HEK293 (cell line): Measurements from ENCODE around the gene MBLAC1.

Experiments
- ATF2 ChIP-seq: fragments of 450-650 bp; formaldehyde crosslinking; IDR thresholded peaks from 2 replicates; pipeline ENCODE4 v1.5.1; 2016; ENCODE audit warnings: missing biosample characterization, missing genetic modification characterization, low read depth
- CTCF ChIP-seq: fragments of 450-650 bp; formaldehyde crosslinking; IDR thresholded peaks from 2 replicates; pipeline ENCODE4 v1.5.1; 2016; ENCODE audit warnings: missing biosample characterization, missing genetic modification characterization
- REPIN1 ChIP-seq: fragments of 450-650 bp; formaldehyde crosslinking; IDR thresholded peaks from 2 replicates; pipeline ENCODE4 v1.5.1; 2017; ENCODE audit warnings: missing biosample characterization, missing genetic modification characterization, low read depth
- ZIC2 ChIP-seq: fragments of 450-650 bp; formaldehyde crosslinking; IDR thresholded peaks from 2 replicates; pipeline ENCODE4 v1.5.1; 2016; ENCODE audit warnings: missing biosample characterization, missing genetic modification characterization
- ZNF157 ChIP-seq: fragments of 450-650 bp; formaldehyde crosslinking; IDR thresholded peaks from 2 replicates; pipeline ENCODE4 v1.5.1; 2016; ENCODE audit warnings: missing biosample characterization, missing genetic modification characterization
- ZNF274 ChIP-seq, 2 experiments: fragments of 200-500 bp in 1 of 2; fragments of 450-650 bp in 1 of 2; sonication (Bioruptor generic) in 1 of 2; formaldehyde crosslinking in 1 of 2; IDR thresholded peaks; 2 replicates each; pipeline versions ENCODE4 v1.5.1 to v1.6.1; 2014 to 2016; ENCODE audit warnings: borderline replicate concordance in 1 of 2, inconsistent platforms in 1 of 2, low read length in 1 of 2, missing biosample characterization in 1 of 2, missing genetic modification characterization in 1 of 2
- ZNF302 ChIP-seq: fragments of 450-650 bp; formaldehyde crosslinking; IDR thresholded peaks from 2 replicates; pipeline ENCODE4 v1.5.1; 2016; ENCODE audit warnings: missing biosample characterization, missing genetic modification characterization, low read depth
- ZNF704 ChIP-seq: fragments of 450-650 bp; formaldehyde crosslinking; IDR thresholded peaks from 2 replicates; pipeline ENCODE4 v1.5.1; 2016; ENCODE audit warnings: missing biosample characterization, missing genetic modification characterization
- TF ChIP-seq, protein P1 (sequence below): fragments of 450-650 bp; formaldehyde crosslinking; IDR thresholded peaks from 2 replicates; pipeline ENCODE4 v1.5.1; 2016; ENCODE audit warnings: missing biosample characterization, missing genetic modification characterization, borderline replicate concordance

DNA sequence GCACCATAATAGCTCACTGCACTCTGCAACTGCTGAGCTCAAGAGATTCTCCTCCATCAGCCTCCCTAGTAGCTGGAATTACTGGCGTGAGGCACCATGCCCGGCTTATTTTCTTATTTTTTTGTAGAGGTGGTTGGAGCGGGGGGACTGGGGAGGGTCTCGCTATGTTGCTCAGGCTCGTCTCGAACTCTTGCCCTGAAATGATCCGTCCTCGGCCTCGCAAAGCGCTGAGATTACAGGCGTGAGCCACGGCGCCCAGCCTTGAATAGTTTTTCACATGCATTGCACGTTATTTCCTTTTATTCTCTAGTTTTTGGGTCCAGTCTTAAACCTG is 21.4 kb downstream of the MBLAC1 start:
- TF ChIP-seq ZNF302 (tag by site-specific recombination) (no peak), ATF2 (no peak), REPIN1 (no peak), ZIC2 (tag by site-specific recombination) (no peak), CTCF (tag by site-specific recombination) (no peak), ZNF274 (IDR thresholded peaks at IDR 0.05; ENCODE audit: low read length) (no peak), ZNF274 (tag by site-specific recombination; IDR thresholded peaks at IDR 0.05; ENCODE audit: borderline replicate concordance) (no peak), ZNF157 (tag by site-specific recombination) (no peak), ZNF704 (tag by site-specific recombination) (no peak)
- TF ChIP-seq, protein P1, sequence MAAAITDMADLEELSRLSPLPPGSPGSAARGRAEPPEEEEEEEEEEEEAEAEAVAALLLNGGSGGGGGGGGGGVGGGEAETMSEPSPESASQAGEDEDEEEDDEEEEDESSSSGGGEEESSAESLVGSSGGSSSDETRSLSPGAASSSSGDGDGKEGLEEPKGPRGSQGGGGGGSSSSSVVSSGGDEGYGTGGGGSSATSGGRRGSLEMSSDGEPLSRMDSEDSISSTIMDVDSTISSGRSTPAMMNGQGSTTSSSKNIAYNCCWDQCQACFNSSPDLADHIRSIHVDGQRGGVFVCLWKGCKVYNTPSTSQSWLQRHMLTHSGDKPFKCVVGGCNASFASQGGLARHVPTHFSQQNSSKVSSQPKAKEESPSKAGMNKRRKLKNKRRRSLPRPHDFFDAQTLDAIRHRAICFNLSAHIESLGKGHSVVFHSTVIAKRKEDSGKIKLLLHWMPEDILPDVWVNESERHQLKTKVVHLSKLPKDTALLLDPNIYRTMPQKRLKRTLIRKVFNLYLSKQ: no peak
